ENCODE measurements around the gene NDFIP2.

DNA sequence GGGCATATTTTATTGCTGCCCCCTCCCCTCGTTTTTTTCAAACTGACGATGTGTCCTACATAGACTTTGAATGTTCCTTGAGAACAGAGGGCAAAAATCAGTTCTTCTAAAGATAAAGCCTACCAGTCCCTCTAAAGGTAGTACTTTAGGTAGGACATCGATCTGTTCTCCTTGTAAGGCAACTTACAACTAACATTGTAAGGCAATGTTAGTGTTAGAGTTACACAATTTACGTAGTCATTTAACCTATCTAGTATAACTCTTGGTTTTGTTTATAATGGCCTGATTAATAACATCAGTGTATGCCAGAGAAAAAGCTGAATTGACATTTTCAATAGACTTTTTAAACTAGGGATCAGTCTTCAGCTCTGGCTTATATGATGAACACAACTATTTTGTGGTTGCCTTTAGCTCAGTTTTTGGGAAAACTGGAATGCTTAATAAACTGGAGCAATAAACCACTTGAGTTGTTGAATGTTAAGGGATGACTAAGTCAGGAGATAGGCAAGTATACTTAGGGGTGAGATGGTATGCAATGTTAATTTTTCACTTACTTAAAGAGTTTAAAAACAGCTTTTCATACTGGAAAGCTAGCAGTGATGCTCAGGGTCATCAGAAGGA, 2.2 kb downstream of the NDFIP2 start:
- TF ChIP-seq SUZ12 (IDR thresholded peaks at IDR 0.05; ENCODE audit: extremely low read depth, insufficient read depth, insufficient read length), result no peak
- no peak for TF ChIP-seq YY1 (IDR thresholded peaks at IDR 0.05; ENCODE audit: insufficient read depth, insufficient read length)
- TF ChIP-seq ZNF274 (IDR thresholded peaks at IDR 0.05; ENCODE audit: low read depth, low read length), result no peak

All from NT2/D1 (cell line).